Stimulated activated CD8-positive, alpha-beta memory T cell treated with anti-CD3 and anti-CD28 coated beads, Interleukin-4, amount 100 ng/mL, for 48 hours (primary cell): Measurements from ENCODE around the gene TBC1D28.
"Not testable (repeated sequence)": the region's sequence is repeated elsewhere in the genome, so short reads cannot be mapped to it uniquely, and the experiment has no call there.

ENCODE experiments used
- DNase-seq: peaks from one replicate; pipeline ENCODE4 v3.0.0-alpha.2; 2020

The TBC1D28 gene

DNA sequence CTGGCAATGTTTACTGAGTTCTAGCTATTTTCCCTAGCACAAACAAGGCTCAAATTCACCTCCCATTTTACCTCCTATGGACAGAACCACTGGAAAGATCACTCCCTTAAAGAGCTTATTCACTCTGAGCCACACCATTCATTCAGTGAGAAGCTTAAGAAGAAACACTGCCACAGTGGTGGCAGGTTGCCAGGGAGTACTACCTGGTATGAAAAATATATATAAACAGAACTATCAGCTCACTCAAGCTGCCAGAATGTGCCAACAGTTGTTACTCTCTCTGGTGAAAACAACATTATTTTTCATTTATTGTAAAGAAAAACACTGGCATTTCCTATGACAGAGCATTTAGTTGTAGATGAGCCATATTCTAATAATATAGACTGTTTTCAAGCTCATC lies 31.2 kb downstream of the TBC1D28 start:
- not testable (repeated sequence) for DNase-seq

GRCh38 chr17:18593138-18593537 lies 51.1 kb downstream of the TBC1D28 start:
- DNase-seq = not testable (repeated sequence)
